Endothelial cell (in vitro differentiated cells): ENCODE data around the gene KLC1. TPM values are rescaled to one million over a fixed set of nuclear protein-coding genes. Genes with fewer than 3 reads are reported as not detected.
"Not testable (repeated sequence)": the region's sequence is repeated elsewhere in the genome, so short reads cannot be mapped to it uniquely, and the experiment has no call there.

ENCODE experiments used
- DNase-seq: peaks from one replicate; pipeline ENCODE4 v3.0.0; 2021; ENCODE audit warnings: low spot score
- H3K27ac Mint-ChIP-seq: one replicate; pipeline ENCODE4 v1.8.0; 2021; ENCODE audit warnings: mixed read lengths, inconsistent platforms; ENCODE audit not compliant: unreplicated experiment
- H3K27me3 Mint-ChIP-seq: one replicate; pipeline ENCODE4 v1.8.0; 2021; ENCODE audit warnings: mild to moderate bottlenecking, moderate library complexity, mixed read lengths, inconsistent platforms; ENCODE audit not compliant: unreplicated experiment
- H3K36me3 Mint-ChIP-seq: one replicate; pipeline ENCODE4 v1.8.0; 2021; ENCODE audit warnings: mild to moderate bottlenecking, low read depth, mixed read lengths, inconsistent platforms; ENCODE audit not compliant: unreplicated experiment
- H3K4me1 Mint-ChIP-seq: one replicate; pipeline ENCODE4 v1.8.0; 2021; ENCODE audit warnings: mild to moderate bottlenecking, mixed read lengths, inconsistent platforms; ENCODE audit not compliant: unreplicated experiment
- H3K4me3 Mint-ChIP-seq: one replicate; pipeline ENCODE4 v1.8.0; 2021; ENCODE audit warnings: mild to moderate bottlenecking, mixed read lengths, inconsistent platforms; ENCODE audit not compliant: unreplicated experiment
- H3K9me3 Mint-ChIP-seq: one replicate; pipeline ENCODE4 v1.8.0; 2021; ENCODE audit warnings: mixed read lengths, inconsistent platforms; ENCODE audit not compliant: unreplicated experiment
- total RNA-seq: library from RNA; stranded (reverse); fragmentation: NEBNext Ultra II Directional; extraction: Animal tissue kit (Norgen Biotek cat#: 25700); gene quantifications from one replicate; pipeline ENCODE4 v1.2.1, GENCODE V29; 2021; ENCODE audit not compliant: unreplicated experiment
- TF ChIP-seq, protein P1 (sequence below): fragments of 200-600 bp; sonication (generic); IDR thresholded peaks from one replicate; pipeline ENCODE4 v1.5.0; 2021; ENCODE audit warnings: antibody characterized with exemption; ENCODE audit not compliant: unreplicated experiment

Gene KLC1
- total RNA-seq, 1 donor from 2014 or later = 220 TPM

DNA sequence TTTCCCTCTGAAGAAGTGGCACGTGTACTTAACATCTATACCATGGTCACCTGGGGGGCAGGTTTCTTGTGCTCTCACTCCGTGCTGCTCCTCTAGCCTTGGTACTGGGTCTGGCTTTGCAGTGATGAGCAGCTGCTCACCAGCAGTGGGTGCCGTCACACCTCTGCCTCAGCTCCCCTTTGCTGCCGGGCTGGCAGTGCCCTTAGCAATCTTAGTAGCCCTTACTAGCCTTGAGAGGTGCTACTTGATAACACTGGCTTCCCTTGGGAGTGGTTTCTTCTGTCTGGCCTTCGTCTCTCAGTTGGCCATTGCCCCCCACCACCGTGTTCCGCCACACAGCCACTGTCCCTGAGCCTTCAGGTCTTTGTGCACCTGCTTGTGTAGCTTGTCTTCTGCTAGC lies 22.6 kb downstream of the KLC1 start:
- DNase-seq = no peak
- no peaks in the 10 kb centered on the region for H3K27me3 Mint-ChIP-seq
- H3K27ac Mint-ChIP-seq = no peak overlapping the region
- H3K9me3 Mint-ChIP-seq = no peaks in the 10 kb centered on the region
- TF ChIP-seq, protein P1, sequence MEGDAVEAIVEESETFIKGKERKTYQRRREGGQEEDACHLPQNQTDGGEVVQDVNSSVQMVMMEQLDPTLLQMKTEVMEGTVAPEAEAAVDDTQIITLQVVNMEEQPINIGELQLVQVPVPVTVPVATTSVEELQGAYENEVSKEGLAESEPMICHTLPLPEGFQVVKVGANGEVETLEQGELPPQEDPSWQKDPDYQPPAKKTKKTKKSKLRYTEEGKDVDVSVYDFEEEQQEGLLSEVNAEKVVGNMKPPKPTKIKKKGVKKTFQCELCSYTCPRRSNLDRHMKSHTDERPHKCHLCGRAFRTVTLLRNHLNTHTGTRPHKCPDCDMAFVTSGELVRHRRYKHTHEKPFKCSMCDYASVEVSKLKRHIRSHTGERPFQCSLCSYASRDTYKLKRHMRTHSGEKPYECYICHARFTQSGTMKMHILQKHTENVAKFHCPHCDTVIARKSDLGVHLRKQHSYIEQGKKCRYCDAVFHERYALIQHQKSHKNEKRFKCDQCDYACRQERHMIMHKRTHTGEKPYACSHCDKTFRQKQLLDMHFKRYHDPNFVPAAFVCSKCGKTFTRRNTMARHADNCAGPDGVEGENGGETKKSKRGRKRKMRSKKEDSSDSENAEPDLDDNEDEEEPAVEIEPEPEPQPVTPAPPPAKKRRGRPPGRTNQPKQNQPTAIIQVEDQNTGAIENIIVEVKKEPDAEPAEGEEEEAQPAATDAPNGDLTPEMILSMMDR = no peak
- no peaks in the 10 kb centered on the region for H3K4me1 Mint-ChIP-seq
- peaks cover 20% of the 10 kb centered on the region for H3K36me3 Mint-ChIP-seq
- no peak overlapping the region for H3K4me3 Mint-ChIP-seq

DNA sequence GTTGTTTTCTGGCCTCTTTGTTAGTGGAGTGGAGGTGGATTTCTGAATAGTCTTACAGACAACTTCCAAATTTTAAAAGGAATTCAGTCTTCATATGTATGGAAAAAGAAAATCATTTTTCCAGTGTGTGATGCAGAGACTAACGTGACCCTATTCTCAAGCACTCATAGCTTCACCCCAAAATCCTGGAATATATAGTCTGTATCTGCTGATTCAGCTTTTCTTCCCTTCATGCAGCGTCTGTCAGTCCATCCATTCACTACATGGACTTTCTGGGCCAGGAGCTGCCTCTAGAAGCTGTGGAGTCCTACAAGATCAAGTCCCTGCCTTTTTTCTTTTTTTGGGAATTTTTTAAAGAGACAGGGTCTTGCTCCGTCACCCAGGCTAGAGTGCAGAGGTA lies 23.8 kb downstream of the KLC1 start:
- TF ChIP-seq, protein P1 = no peak
- DNase-seq = no peak
- Mint-ChIP-seq H3K4me3 (no peak overlapping the region), H3K9me3 (no peaks in the 10 kb centered on the region), H3K4me1 (no peaks in the 10 kb centered on the region), H3K27ac (no peak overlapping the region), H3K36me3 (peaks cover 27% of the 10 kb centered on the region), H3K27me3 (no peaks in the 10 kb centered on the region)

DNA sequence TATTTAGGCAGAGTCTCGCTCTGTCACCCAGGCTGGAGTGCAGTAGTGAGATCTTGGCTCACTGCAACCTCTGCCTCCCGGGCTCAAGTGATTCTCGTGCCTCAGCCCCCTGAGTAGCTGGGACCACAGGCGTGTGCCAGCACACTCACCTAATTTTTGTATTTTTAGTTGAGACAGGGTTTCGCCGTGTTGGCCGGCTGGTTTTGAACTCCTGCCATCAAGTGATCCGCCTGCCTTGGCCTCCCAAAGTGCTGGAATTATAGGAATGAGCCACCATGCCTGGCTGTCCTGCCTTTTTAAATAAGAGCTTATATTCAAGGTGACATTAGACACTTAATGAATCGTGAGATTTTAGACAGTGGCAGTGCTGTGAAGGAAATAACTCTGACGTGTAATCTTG lies 24.3 kb downstream of the KLC1 start:
- H3K36me3 Mint-ChIP-seq = peaks cover 31% of the 10 kb centered on the region
- not testable (repeated sequence) for DNase-seq, H3K4me1 Mint-ChIP-seq

DNA sequence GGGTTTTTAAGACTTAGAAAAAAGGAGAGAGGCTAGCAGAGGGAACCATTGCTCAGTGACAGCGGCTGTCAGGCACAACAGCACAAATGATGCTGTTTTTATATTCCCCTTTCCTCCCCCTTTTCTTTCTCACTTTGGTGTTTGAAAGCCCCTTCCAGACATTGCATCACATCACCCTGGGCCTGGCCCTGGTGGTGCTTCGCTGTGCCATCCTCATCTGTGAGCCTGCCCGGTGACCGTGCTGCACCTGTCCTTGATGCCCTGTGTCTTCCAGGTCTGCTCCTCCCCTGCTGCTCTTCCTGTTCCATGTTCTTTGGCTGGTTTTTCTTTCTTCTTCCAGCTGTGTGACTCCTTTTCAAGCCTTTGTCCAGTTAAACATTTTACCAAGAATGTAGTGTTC lies 24.8 kb downstream of the KLC1 start:
- Mint-ChIP-seq H3K4me3 (no peak overlapping the region), H3K4me1 (no peaks in the 10 kb centered on the region), H3K27ac (no peak overlapping the region)

More for the DNA sequence above, 24.3 kb downstream of the KLC1 start:
- H3K4me3 Mint-ChIP-seq, H3K9me3 Mint-ChIP-seq, H3K27me3 Mint-ChIP-seq, H3K27ac Mint-ChIP-seq: not testable (repeated sequence)

DNA sequence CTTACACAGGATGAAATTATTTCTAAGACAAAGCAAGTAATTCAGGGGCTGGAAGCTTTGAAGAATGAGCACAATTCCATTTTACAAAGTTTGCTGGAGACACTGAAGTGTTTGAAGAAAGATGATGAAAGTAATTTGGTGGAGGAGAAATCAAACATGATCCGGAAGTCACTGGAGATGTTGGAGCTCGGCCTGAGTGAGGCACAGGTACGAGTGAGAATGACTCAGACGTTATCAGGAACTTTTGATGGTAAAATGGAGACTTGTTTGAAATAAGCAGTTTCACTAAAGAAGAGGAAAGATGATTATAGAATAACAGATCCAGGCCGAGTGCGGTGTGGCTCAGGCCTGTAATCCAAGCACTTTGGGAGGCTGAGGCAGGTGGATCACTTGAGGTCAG lies 25.6 kb downstream of the KLC1 start:
- H3K27me3 Mint-ChIP-seq = no peaks in the 10 kb centered on the region
- H3K9me3 Mint-ChIP-seq = no peaks in the 10 kb centered on the region
- H3K36me3 Mint-ChIP-seq = peaks cover 36% of the 10 kb centered on the region
- no peaks in the 10 kb centered on the region for H3K4me1 Mint-ChIP-seq
- DNase-seq = no peak
- TF ChIP-seq, protein P1 = no peak
- H3K27ac Mint-ChIP-seq = no peak overlapping the region
- H3K4me3 Mint-ChIP-seq = no peak overlapping the region

More for the DNA sequence above, 24.8 kb downstream of the KLC1 start:
- Mint-ChIP-seq H3K27me3 (no peaks in the 10 kb centered on the region), H3K9me3 (no peaks in the 10 kb centered on the region), H3K36me3 (peaks cover 31% of the 10 kb centered on the region)
- no peak for DNase-seq
- TF ChIP-seq, protein P1 = no peak
